Effector memory CD4-positive, alpha-beta T cell (primary cell): ENCODE results near the gene PSEN2.
"Not testable (repeated sequence)": the region's sequence is repeated elsewhere in the genome, so short reads cannot be mapped to it uniquely, and the experiment has no call there.

Experiments
- DNase-seq, 3 donors: peaks; one replicate each; pipeline ENCODE4 v3.0.0-alpha.2; 2020
- H3K27ac ChIP-seq: 2 replicates; pipeline ENCODE4 v1.7.0; 2013; ENCODE audit warnings: mild to moderate bottlenecking, low read length, moderate library complexity; ENCODE audit not compliant: insufficient read depth, poor library complexity, severe bottlenecking
- H3K27me3 ChIP-seq: replicated peaks from 2 replicates; pipeline ENCODE4 v1.7.0; 2013; ENCODE audit warnings: mild to moderate bottlenecking, low read length; ENCODE audit not compliant: insufficient read depth, control insufficient read depth, poor library complexity, severe bottlenecking
- H3K36me3 ChIP-seq: 2 replicates; pipeline ENCODE4 v1.7.0; 2013; ENCODE audit warnings: mild to moderate bottlenecking, low read length, moderate library complexity; ENCODE audit not compliant: control insufficient read depth, insufficient read depth
- H3K4me1 ChIP-seq: 2 replicates; pipeline ENCODE4 v1.7.0; 2013; ENCODE audit warnings: low read length, mild to moderate bottlenecking; ENCODE audit not compliant: control insufficient read depth, insufficient read depth, poor library complexity, severe bottlenecking
- H3K4me3 ChIP-seq: 2 replicates; pipeline ENCODE4 v1.7.0; 2013; ENCODE audit warnings: low read length, low read depth, mild to moderate bottlenecking; ENCODE audit not compliant: insufficient read depth, poor library complexity, severe bottlenecking
- H3K9me3 ChIP-seq: 2 replicates; pipeline ENCODE4 v1.7.0; 2013; ENCODE audit warnings: mild to moderate bottlenecking, low read length, moderate library complexity; ENCODE audit not compliant: control insufficient read depth

The PSEN2 gene

GRCh38 chr1:226908913-226909312 lies 38.5 kb downstream of the PSEN2 start:
- H3K9me3 ChIP-seq: no peaks in the 10 kb centered on the region

GRCh38 chr1:226912587-226913176 lies 42.3 kb downstream of the PSEN2 start:
- no peak for DNase-seq
- H3K36me3 ChIP-seq: no peaks in the 10 kb centered on the region
- no peaks in the 10 kb centered on the region for H3K27me3 ChIP-seq
- no peak overlapping the region for H3K4me3 ChIP-seq
- no peaks in the 10 kb centered on the region for H3K9me3 ChIP-seq
- H3K4me1 ChIP-seq: no peaks in the 10 kb centered on the region
- no peak overlapping the region for H3K27ac ChIP-seq

More at GRCh38 chr1:226908913-226909312, 38.5 kb downstream of the PSEN2 start:
- Histone ChIP-seq H3K36me3 (no peaks in the 10 kb centered on the region), H3K4me1 (no peaks in the 10 kb centered on the region), H3K27me3 (no peaks in the 10 kb centered on the region), H3K4me3 (no peak overlapping the region), H3K27ac (no peak overlapping the region)
- no peak for DNase-seq

- no peak overlapping the region for H3K27ac ChIP-seq
- no peak for DNase-seq
- no peaks in the 10 kb centered on the region for H3K4me1 ChIP-seq
- H3K9me3 ChIP-seq: no peaks in the 10 kb centered on the region
- H3K27me3 ChIP-seq: no peaks in the 10 kb centered on the region
- H3K36me3 ChIP-seq: no peaks in the 10 kb centered on the region
- H3K4me3 ChIP-seq: no peak overlapping the region
Observed at GRCh38 chr1:226915672-226915995, 45.2 kb downstream of the PSEN2 start.

GRCh38 chr1:226916497-226916896 lies 46.1 kb downstream of the PSEN2 start:
- Histone ChIP-seq H3K4me3 (no peak overlapping the region), H3K4me1 (no peaks in the 10 kb centered on the region), H3K36me3 (no peaks in the 10 kb centered on the region), H3K9me3 (no peaks in the 10 kb centered on the region), H3K27ac (no peak overlapping the region), H3K27me3 (no peaks in the 10 kb centered on the region)
- no peak for DNase-seq

- Histone ChIP-seq H3K4me1 (no peaks in the 10 kb centered on the region), H3K9me3 (no peaks in the 10 kb centered on the region), H3K36me3 (no peaks in the 10 kb centered on the region), H3K27me3 (no peaks in the 10 kb centered on the region), H3K27ac (no peak overlapping the region), H3K4me3 (no peak overlapping the region)
- DNase-seq: no peak
Observed at GRCh38 chr1:226919587-226919986, 49.2 kb downstream of the PSEN2 start.

GRCh38 chr1:226919995-226920394 lies 49.6 kb downstream of the PSEN2 start:
- no peak overlapping the region for H3K4me3 ChIP-seq
- no peaks in the 10 kb centered on the region for H3K36me3 ChIP-seq
- no peak overlapping the region for H3K27ac ChIP-seq
- H3K27me3 ChIP-seq: no peaks in the 10 kb centered on the region
- H3K4me1 ChIP-seq: no peaks in the 10 kb centered on the region
- no peaks in the 10 kb centered on the region for H3K9me3 ChIP-seq
- no peak for DNase-seq

- Histone ChIP-seq H3K4me3 (no peak overlapping the region), H3K36me3 (no peaks in the 10 kb centered on the region), H3K27me3 (no peaks in the 10 kb centered on the region), H3K27ac (no peak overlapping the region), H3K4me1 (no peaks in the 10 kb centered on the region), H3K9me3 (no peaks in the 10 kb centered on the region)
- DNase-seq: no peak
Observed at GRCh38 chr1:226920446-226920894, 50.1 kb downstream of the PSEN2 start.

GRCh38 chr1:226921504-226921903 lies 51.1 kb downstream of the PSEN2 start:
- Histone ChIP-seq H3K9me3 (no peaks in the 10 kb centered on the region), H3K4me1 (no peaks in the 10 kb centered on the region), H3K27ac (no peak overlapping the region), H3K4me3 (no peak overlapping the region), H3K27me3 (no peaks in the 10 kb centered on the region), H3K36me3 (no peaks in the 10 kb centered on the region)
- no peak for DNase-seq

GRCh38 chr1:226929260-226930111 lies 59.1 kb downstream of the PSEN2 start:
- not testable (repeated sequence) for H3K4me1 ChIP-seq, H3K4me3 ChIP-seq

GRCh38 chr1:226934483-226935237 lies 64.2 kb downstream of the PSEN2 start:
- Histone ChIP-seq H3K36me3 (no peaks in the 10 kb centered on the region), H3K27ac (no peak overlapping the region), H3K9me3 (no peaks in the 10 kb centered on the region)

More at GRCh38 chr1:226929260-226930111, 59.1 kb downstream of the PSEN2 start:
- not testable (repeated sequence) for H3K9me3 ChIP-seq, DNase-seq, H3K27me3 ChIP-seq, H3K27ac ChIP-seq, H3K36me3 ChIP-seq

More at GRCh38 chr1:226934483-226935237, 64.2 kb downstream of the PSEN2 start:
- peaks cover 7% of the 10 kb centered on the region for H3K4me1 ChIP-seq
- no peak overlapping the region for H3K4me3 ChIP-seq
- no peak for DNase-seq
- H3K27me3 ChIP-seq: no peaks in the 10 kb centered on the region
